HTR-8/SVneo (cell line): ENCODE data around the gene FAM47B.

Experiments
- DNase-seq: peaks from one replicate; pipeline ENCODE4 v3.0.0; 2011; ENCODE audit warnings: low spot score, mixed read lengths; ENCODE audit not compliant: insufficient read length
- FAIRE-seq: peaks from 2 replicates; lab custom pipeline; 2011; peaks lifted over from hg19 to GRCh38; lab: Jason Lieb, UNC

Gene FAM47B

GRCh38 chrX:34942496-34942895, at the start of gene FAM47B:
Gene FAM47B, plus strand, starts transcription at chrX:34942796. Its CDS starts 36 bp downstream, at chrX:34942832.
- DNase-seq (no peak), FAIRE-seq (no peak)

DNA sequence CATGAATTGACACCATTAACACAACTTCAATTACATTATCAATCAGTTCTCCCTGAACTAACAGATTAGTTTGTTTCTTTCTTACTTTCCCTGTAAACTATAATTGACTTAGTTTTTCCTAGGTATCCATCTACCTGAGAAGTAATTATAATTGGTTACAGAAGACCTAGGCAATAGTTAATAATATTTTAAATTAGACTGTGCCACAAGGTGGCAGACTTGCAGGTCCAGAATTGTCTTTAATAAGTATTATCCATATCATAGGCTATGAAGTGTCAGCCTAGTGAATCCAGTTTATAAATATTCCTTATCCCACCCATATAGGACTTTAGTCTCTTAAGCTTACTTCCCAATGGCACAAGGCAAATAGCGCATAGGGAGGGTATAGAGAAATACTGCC, 48.9 kb upstream of the FAM47B start:
- no peak for DNase-seq
- no peak for FAIRE-seq

DNA sequence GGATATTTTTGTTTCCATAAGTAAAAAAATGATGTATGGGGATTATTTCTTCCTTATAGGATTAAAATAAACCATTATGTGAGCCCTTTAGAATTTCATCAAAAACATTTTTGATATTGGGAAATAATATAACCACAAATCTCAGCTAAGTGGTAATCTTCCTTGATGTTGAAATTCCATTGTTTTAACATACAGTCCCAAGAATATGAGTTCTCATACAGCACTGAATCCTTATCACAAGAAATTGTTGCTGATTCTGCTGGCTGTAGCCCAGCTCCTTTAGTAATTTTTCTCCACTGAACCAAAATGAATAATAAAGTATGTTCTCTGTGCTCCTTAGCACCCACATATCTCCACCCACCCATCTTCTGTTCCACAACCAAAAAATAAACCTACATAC, 41.9 kb upstream of the FAM47B start:
- FAIRE-seq = no peak
- no peak for DNase-seq

- no peak for FAIRE-seq
- no peak for DNase-seq
Observed at GRCh38 chrX:34901761-34902160, 40.8 kb upstream of the FAM47B start.

- FAIRE-seq = no peak
Observed at GRCh38 chrX:34903316-34903715, 39.3 kb upstream of the FAM47B start.

DNA sequence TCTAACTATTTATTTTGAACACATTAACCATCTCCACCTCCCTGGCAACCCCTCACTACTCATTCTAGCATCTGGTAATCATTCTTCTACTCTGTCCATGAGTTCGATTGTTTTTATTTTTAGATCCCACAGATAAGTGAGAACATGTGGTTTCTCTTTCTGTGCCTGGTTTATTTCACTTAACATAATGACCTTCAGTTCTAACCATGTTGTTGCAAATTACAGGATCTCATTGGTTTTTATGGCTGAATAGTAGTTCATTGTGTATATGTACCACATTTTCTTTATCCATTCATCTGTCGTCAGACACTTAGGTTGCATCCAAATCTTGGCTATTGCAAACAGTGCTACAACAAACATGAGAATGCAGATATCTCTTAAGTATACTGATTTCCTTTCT, 33.4 kb upstream of the FAM47B start:
- DNase-seq (no peak), FAIRE-seq (no peak)

More at GRCh38 chrX:34903316-34903715, 39.3 kb upstream of the FAM47B start:
- no peak for DNase-seq

- peak; percentile 33 for FAIRE-seq
- DNase-seq = no peak
Observed at GRCh38 chrX:34915463-34916225, 27.0 kb upstream of the FAM47B start.

DNA sequence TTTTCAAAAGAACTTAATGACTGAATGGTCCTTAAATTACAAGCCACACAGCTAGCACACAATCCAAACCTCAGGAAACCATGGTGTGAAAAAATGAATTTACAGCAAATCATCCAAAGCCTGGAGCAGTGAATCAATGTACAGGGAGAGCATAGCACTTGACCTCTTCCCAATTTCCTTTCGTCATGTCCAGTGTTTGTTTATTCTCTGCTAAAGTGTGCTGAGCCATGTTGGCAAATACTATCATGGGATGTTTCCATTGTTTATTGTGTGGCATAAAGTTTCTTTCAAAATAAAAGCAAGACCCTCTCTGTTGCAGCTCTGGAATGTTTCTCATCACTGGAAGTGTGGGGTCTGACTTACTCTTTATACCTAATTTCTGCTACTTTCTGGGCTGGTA, 25.4 kb upstream of the FAM47B start:
- no peak for DNase-seq
- no peak for FAIRE-seq

DNA sequence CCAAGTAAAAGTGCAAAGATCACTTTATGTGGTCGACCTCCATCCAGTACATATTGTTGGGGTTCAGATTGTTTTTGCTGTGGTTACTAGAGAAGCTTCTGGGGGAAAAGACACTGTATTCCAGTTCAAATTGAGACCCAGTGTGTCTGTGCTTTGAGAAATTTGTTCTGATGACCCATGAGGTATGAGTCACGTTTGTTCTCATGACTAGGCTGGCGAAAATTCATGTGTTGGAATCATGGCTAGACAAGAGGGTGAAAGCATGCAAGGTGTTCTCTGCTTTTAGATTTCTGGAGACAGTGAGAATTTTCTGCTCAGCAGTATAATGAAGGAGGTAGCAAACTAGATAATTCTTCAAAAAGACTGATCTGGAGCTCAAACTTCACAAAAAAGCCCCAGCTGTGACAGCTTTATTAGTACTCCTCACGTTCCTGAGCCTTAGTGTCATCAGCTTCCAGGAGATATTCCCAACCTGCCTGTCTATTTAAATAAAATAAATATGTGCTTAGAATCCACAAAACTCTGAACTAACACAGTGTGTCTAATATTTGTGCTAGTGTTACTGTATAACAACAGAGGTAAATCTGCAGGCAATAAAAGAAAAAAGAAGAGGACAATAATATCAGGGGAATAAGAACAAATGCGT, 24.4 kb upstream of the FAM47B start:
- FAIRE-seq (peak; percentile 76), DNase-seq (no peak)

DNA sequence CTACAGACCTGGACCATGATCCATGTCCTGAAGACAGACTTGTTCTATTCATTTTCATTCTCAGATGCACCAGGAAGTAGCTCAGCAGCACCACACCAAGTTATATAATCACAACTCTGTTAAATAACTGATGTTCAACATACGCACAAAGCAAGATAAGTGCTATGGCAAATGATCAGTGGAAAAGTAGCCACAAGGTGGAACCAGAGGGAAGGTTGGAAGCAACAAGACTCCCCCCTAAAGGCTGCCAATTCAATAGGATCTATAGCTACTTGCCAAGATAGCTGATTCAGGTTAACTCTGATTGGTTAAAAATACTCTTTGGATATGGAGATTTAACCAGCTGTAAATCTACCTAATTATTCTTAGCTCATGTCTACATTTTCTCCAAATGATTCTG, 23.7 kb upstream of the FAM47B start:
- FAIRE-seq (peak; percentile 46), DNase-seq (peak; percentile 19)

DNA sequence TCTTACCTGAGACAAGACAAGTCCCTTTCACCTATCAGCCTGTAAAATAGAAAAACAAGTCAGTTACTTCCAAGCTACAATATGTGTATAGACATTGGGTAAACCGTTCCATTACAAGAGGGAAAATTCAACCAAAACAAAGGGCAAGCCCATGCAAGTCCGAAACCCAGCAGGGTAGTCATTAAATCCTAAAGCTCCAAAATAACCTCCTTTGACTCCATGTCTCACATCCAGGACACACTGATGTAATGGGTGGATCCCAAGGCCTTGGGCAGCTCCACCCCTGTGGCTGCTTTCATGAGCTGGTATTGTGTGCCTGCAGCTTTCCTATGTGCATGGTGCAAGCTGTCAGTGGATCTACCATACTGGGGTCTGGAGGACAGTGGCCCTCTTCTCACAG, 14.7 kb upstream of the FAM47B start:
- no peak for DNase-seq
- no peak for FAIRE-seq

GRCh38 chrX:34943235-34943634, 639 bp downstream of the FAM47B start:
- DNase-seq (no peak), FAIRE-seq (no peak)

GRCh38 chrX:34956916-34957315, 14.3 kb downstream of the FAM47B start:
- FAIRE-seq = no peak

GRCh38 chrX:34961662-34962061, 19.1 kb downstream of the FAM47B start:
- FAIRE-seq (no peak), DNase-seq (no peak)

More at GRCh38 chrX:34956916-34957315, 14.3 kb downstream of the FAM47B start:
- DNase-seq = peak; percentile 13

DNA sequence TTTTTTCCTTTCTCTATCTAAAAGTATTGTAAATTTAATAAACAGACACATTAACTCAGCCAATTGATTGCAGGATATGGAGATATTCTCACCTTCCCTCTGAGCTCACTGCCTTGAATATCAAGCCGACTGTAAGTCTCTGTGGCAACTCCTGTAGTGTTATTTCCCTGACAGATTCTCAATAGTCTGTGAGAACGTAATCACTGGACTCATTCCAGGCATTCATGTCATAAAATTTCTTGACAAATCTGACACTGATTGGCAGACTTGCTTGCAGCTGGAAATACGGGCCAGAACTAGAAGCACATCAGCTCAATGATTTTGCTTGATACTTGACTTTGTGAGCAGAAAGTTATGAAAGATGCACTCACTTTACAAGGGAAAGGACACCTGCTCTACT, 29.6 kb downstream of the FAM47B start:
- no peak for DNase-seq
- no peak for FAIRE-seq

- FAIRE-seq (peak; percentile 33), DNase-seq (no peak)
Observed at GRCh38 chrX:34978171-34978570, 35.6 kb downstream of the FAM47B start.

- FAIRE-seq = no peak
- no peak for DNase-seq
Observed at GRCh38 chrX:34987646-34988045, 45.0 kb downstream of the FAM47B start.
